ENCODE measurements around the gene MACROD2.

GRCh38 chr20:14916360-14916920 is 921.1 kb downstream of the MACROD2 start:
- TF ChIP-seq CTCF (IDR thresholded peaks at IDR 0.05; ENCODE audit: insufficient read depth, low read depth, low read length) (no peak), EZH2 (IDR thresholded peaks at IDR 0.05; ENCODE audit: insufficient read depth, low read length) (no peak)
